Keratinocyte (primary cell): ENCODE measurements around the gene JDP2. TPM values are rescaled to one million over a fixed set of nuclear protein-coding genes. Genes with fewer than 3 reads are reported as not detected.

Experiments
- DNase-seq: peaks from one replicate; pipeline ENCODE4 v3.0.0-alpha.2; 2011; ENCODE audit warnings: low read depth, missing footprints, low spot score
- FAIRE-seq: peaks from 2 replicates; lab custom pipeline; 2011; peaks lifted over from hg19 to GRCh38; lab: Jason Lieb, UNC
- H2AFZ ChIP-seq: 2 replicates; pipeline ENCODE4 v1.6.0; 2012; ENCODE audit warnings: low read length, control low read depth, inconsistent platforms; ENCODE audit not compliant: control insufficient read depth
- H3K27ac ChIP-seq: 2 replicates; pipeline ENCODE4 v1.5.1; 2011; ENCODE audit warnings: low read length; ENCODE audit not compliant: control insufficient read depth, insufficient read depth
- H3K27me3 ChIP-seq: 3 replicates; pipeline ENCODE4 v1.6.0; 2011; ENCODE audit warnings: low read length; ENCODE audit not compliant: control insufficient read depth, insufficient read depth; ENCODE audit errors: extremely low read depth
- H3K36me3 ChIP-seq, 2 experiments: 2 replicates in 1 of 2; 3 replicates in 1 of 2; pipeline ENCODE4 v1.5.1; 2011; ENCODE audit warnings: low read length in 2 of 2, mild to moderate bottlenecking in 1 of 2; ENCODE audit not compliant: control insufficient read depth in 2 of 2, insufficient read depth in 2 of 2; ENCODE audit errors: extremely low read depth in 1 of 2
- H3K4me1 ChIP-seq: 3 replicates; pipeline ENCODE4 v1.5.1; 2011; ENCODE audit warnings: low read length; ENCODE audit not compliant: control insufficient read depth, insufficient read depth; ENCODE audit errors: extremely low read depth
- H3K4me2 ChIP-seq: 3 replicates; pipeline ENCODE4 v1.6.0; 2011; ENCODE audit warnings: low read depth, low read length; ENCODE audit not compliant: control insufficient read depth, insufficient read depth; ENCODE audit errors: extremely low read depth
- H3K4me3 ChIP-seq, 3 experiments: fragments of 200-600 bp in 1 of 3; sonication (generic) in 1 of 3; 2 replicates in 2 of 3; 3 replicates in 1 of 3; pipeline ENCODE4 v1.5.1; 2011 to 2016; ENCODE audit warnings: low read length in 3 of 3, mild to moderate bottlenecking in 3 of 3, control low read depth in 2 of 3, inconsistent platforms in 1 of 3, low read depth in 1 of 3, mixed read lengths in 1 of 3, mixed run types in 1 of 3, moderate library complexity in 1 of 3; ENCODE audit not compliant: control insufficient read depth in 2 of 3, insufficient read depth in 2 of 3; ENCODE audit errors: extremely low read depth in 1 of 3
- H3K79me2 ChIP-seq: 2 replicates; pipeline ENCODE4 v1.6.0; 2012; ENCODE audit warnings: low read length; ENCODE audit not compliant: control insufficient read depth, insufficient read depth
- H3K9ac ChIP-seq: 3 replicates; pipeline ENCODE4 v1.6.0; 2011; ENCODE audit warnings: low read length; ENCODE audit not compliant: control insufficient read depth, insufficient read depth; ENCODE audit errors: extremely low read depth
- H3K9me1 ChIP-seq: 3 replicates; pipeline ENCODE4 v1.6.0; 2011; ENCODE audit warnings: low read length; ENCODE audit not compliant: control insufficient read depth, insufficient read depth; ENCODE audit errors: extremely low read depth
- H3K9me3 ChIP-seq: 2 replicates; pipeline ENCODE4 v1.5.1; 2012; ENCODE audit warnings: low read depth, low read length; ENCODE audit not compliant: control insufficient read depth
- H4K20me1 ChIP-seq: 3 replicates; pipeline ENCODE4 v1.6.0; 2011; ENCODE audit warnings: low read length; ENCODE audit not compliant: control insufficient read depth, insufficient read depth; ENCODE audit errors: extremely low read depth
- EZH2 ChIP-seq: IDR thresholded peaks from one replicate; pipeline ENCODE4 v1.6.1; 2012; ENCODE audit warnings: inconsistent platforms, mild to moderate bottlenecking, low read length, moderate library complexity
- dilution Hi-C: fragments of 300-500 bp; cut with MboI; formaldehyde crosslinking; loops from one replicate; pipeline ENCODE4 v1.7.0; 2020; ENCODE audit warnings: low sequenced_read_pairs; ENCODE audit not compliant: extremely low pct_ligation_motif_present
- polyA plus RNA-seq, 5 experiments: library from polyadenylated mRNA; depleted of rRNA in 3 of 5; stranded (reverse) in 3 of 5; stranded (forward) in 1 of 5; unstranded in 1 of 5; fragments of >200 nt; gene quantifications; 1 replicate in 1 of 5; 2 replicates in 3 of 5; 3 replicates in 1 of 5; pipeline versions ENCODE4 v1.2.1 to v1.2.3, GENCODE V29; 2011 to 2012; ENCODE audit warnings: missing spikeins in 2 of 5, low read depth in 1 of 5, low replicate concordance in 1 of 5
- TF ChIP-seq, protein P1 (sequence below), 3 experiments: IDR thresholded peaks in 1 of 3; conservative IDR thresholded peaks in 1 of 3; optimal IDR thresholded peaks in 1 of 3; 2 replicates in 2 of 3; 3 replicates in 1 of 3; pipeline versions ENCODE3 to v1.5.1; 2011; ENCODE audit warnings: low read length in 3 of 3, mild to moderate bottlenecking in 3 of 3, moderate library complexity in 2 of 3, control low read depth in 1 of 3, inconsistent platforms in 1 of 3; ENCODE audit not compliant: insufficient read depth in 2 of 3; ENCODE audit errors: extremely low read depth in 1 of 3

JDP2 gene
- polyA plus RNA-seq, 1 donor (not counting 4 experiments of a cell fraction or from before 2014, with no cell fraction given), result 13.5 TPM

DNA sequence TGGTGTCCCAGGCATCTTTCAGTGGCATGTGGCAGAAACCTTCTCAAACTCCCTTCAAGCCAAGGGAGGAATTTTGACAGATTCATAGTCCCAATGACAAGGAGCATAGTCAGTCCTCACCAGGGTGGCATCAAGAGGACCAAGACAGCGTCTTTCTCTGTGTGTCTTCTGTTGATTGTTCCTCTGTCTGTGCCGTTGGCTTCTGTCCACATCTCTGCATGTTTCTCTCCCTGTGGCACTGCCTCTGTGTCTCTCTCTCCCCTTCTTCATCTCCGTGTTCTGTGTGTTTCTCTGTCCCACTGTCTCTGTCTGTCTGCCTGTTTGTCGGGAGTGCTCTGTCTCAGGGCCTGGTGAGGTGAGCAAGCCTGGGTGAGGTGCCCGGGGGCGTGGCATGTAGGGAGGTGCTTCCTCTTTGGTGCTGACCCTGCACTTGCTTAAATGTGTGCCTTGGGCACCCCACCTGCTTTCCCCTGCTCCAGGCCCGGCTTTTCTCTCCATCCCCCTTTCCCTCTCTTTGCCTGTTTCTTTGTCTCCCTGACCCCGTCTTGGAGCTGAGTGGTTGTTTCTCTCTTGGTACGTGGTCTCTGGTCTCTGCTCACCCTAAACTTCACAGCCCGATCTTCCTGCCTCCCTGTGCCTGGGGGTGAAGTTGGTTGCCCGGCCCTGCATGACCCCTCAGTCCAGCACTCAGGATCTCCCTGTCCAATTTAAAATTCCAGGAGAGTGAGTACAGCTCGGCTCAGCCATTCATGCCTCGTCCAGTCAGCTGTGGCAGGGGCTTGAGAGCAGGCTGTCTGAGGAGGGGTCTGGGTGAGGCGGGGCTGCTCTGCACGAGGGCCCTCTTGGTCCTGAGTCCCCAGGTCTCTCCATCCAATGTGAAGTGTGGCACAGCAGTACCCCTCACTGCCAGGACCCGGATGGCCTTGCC is 28.5 kb downstream of the JDP2 start:
- Histone ChIP-seq H3K4me3 (no peak overlapping the region), H3K9me3 (no peaks in the 10 kb centered on the region), H3K27ac (no peak overlapping the region), H3K4me1 (peaks cover 19% of the 10 kb centered on the region), H4K20me1 (peaks cover 9% of the 10 kb centered on the region), H2AFZ (no peak overlapping the region), H3K9me1 (no peaks in the 10 kb centered on the region), H3K9ac (no peak overlapping the region), H3K27me3 (no peaks in the 10 kb centered on the region), H3K79me2 (peaks cover 5% of the 10 kb centered on the region), H3K36me3 (peaks cover 3 to 16% of the 10 kb centered on the region in 2 experiments), H3K4me2 (no peak overlapping the region)
- DNase-seq (no peak), FAIRE-seq (no peak)
- dilution Hi-C loops, result no loop called here
- TF ChIP-seq EZH2, result no peak
- TF ChIP-seq, protein P1, sequence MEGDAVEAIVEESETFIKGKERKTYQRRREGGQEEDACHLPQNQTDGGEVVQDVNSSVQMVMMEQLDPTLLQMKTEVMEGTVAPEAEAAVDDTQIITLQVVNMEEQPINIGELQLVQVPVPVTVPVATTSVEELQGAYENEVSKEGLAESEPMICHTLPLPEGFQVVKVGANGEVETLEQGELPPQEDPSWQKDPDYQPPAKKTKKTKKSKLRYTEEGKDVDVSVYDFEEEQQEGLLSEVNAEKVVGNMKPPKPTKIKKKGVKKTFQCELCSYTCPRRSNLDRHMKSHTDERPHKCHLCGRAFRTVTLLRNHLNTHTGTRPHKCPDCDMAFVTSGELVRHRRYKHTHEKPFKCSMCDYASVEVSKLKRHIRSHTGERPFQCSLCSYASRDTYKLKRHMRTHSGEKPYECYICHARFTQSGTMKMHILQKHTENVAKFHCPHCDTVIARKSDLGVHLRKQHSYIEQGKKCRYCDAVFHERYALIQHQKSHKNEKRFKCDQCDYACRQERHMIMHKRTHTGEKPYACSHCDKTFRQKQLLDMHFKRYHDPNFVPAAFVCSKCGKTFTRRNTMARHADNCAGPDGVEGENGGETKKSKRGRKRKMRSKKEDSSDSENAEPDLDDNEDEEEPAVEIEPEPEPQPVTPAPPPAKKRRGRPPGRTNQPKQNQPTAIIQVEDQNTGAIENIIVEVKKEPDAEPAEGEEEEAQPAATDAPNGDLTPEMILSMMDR (optimal IDR thresholded peaks at IDR 0.05 in 1 of 3, IDR thresholded peaks at IDR 0.05 in 1 of 3, conservative IDR thresholded peaks at IDR 0.05 in 1 of 3; ENCODE audit: extremely low read depth in 1 of 3, insufficient read depth in 2 of 3, low read length in 3 of 3), result no peak

DNA sequence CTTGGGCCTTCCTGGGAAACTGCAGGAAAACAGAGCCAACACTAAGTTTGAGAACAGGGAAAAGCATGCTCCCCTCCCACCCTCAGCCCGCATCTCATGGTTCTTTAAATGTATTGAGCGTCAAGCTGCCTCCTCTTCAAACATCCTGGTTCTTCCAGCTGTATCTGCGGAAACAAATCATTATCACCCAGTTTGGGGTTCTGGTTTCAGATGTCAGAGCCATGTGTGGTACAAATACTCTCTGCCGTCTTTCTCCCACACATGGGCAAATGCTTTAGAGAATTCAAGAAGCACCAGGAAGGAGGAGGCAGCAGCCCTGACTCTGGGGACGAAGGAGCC is 29.1 kb downstream of the JDP2 start:
- TF ChIP-seq EZH2, result no peak
- TF ChIP-seq, protein P1 (optimal IDR thresholded peaks at IDR 0.05 in 1 of 3, IDR thresholded peaks at IDR 0.05 in 1 of 3, conservative IDR thresholded peaks at IDR 0.05 in 1 of 3; ENCODE audit: extremely low read depth in 1 of 3, insufficient read depth in 2 of 3, low read length in 3 of 3), result no peak
- FAIRE-seq, result no peak
- no peak overlapping the region for H3K9ac ChIP-seq
- no peak overlapping the region for H3K4me2 ChIP-seq
- H3K36me3 ChIP-seq, result peaks cover 9 to 14% of the 10 kb centered on the region in 2 experiments
- no peak for DNase-seq
- H3K27ac ChIP-seq, result no peak overlapping the region
- H3K27me3 ChIP-seq, result no peaks in the 10 kb centered on the region
- peaks cover 9% of the 10 kb centered on the region for H4K20me1 ChIP-seq
- H2AFZ ChIP-seq, result no peak overlapping the region
- no peaks in the 10 kb centered on the region for H3K9me3 ChIP-seq
- H3K79me2 ChIP-seq, result peaks cover 5% of the 10 kb centered on the region
- dilution Hi-C loops, result no loop called here
- H3K4me1 ChIP-seq, result peaks cover 19% of the 10 kb centered on the region
- no peaks in the 10 kb centered on the region for H3K9me1 ChIP-seq
- no peak overlapping the region for H3K4me3 ChIP-seq
